ENCODE measurements around the gene GRM7.

The GRM7 gene

GRCh38 chr3:7787871-7788828 is 927.2 kb downstream of the GRM7 start:
- TF ChIP-seq FOXP2 (optimal IDR thresholded peaks at IDR 0.05; ENCODE audit: borderline replicate concordance, extremely low read depth, extremely low read length, insufficient read depth) = no peak
- no peak for TF ChIP-seq REST (IDR thresholded peaks at IDR 0.05; ENCODE audit: insufficient read depth in 1 of 2, low read depth in 2 of 2, low read length in 2 of 2)

- TF ChIP-seq POLR2AphosphoS5 (IDR thresholded peaks at IDR 0.05; ENCODE audit: low read depth, low read length) (no peak), REST (IDR thresholded peaks at IDR 0.05; ENCODE audit: insufficient read depth in 1 of 2, low read depth in 2 of 2, low read length in 2 of 2) (no peak), TAF1 (IDR thresholded peaks at IDR 0.05; ENCODE audit: borderline replicate concordance, insufficient read depth, low read length) (no peak), FOXP2 (optimal IDR thresholded peaks at IDR 0.05; ENCODE audit: borderline replicate concordance, extremely low read depth, extremely low read length, insufficient read depth) (no peak), SIN3A (IDR thresholded peaks at IDR 0.05; ENCODE audit: borderline replicate concordance, insufficient read depth, low read length) (no peak)
These were observed 928.0 kb downstream of the GRM7 start for GRCh38 chr3:7788881-7789280.

- TF ChIP-seq FOXP2 (optimal IDR thresholded peaks at IDR 0.05; ENCODE audit: borderline replicate concordance, extremely low read depth, extremely low read length, insufficient read depth) (no peak), POLR2AphosphoS5 (IDR thresholded peaks at IDR 0.05; ENCODE audit: low read depth, low read length) (no peak), SIN3A (IDR thresholded peaks at IDR 0.05; ENCODE audit: borderline replicate concordance, insufficient read depth, low read length) (no peak)
These were observed 928.4 kb downstream of the GRM7 start for GRCh38 chr3:7789324-7789723.

- TF ChIP-seq POLR2AphosphoS5 (IDR thresholded peaks at IDR 0.05; ENCODE audit: low read depth, low read length) = no peak
- no peak for TF ChIP-seq FOXP2 (optimal IDR thresholded peaks at IDR 0.05; ENCODE audit: borderline replicate concordance, extremely low read depth, extremely low read length, insufficient read depth)
- TF ChIP-seq TAF1 (IDR thresholded peaks at IDR 0.05; ENCODE audit: borderline replicate concordance, insufficient read depth, low read length) = no peak
- no peak for TF ChIP-seq REST (IDR thresholded peaks at IDR 0.05; ENCODE audit: insufficient read depth in 1 of 2, low read depth in 2 of 2, low read length in 2 of 2)
- TF ChIP-seq SIN3A (IDR thresholded peaks at IDR 0.05; ENCODE audit: borderline replicate concordance, insufficient read depth, low read length) = no peak
These were observed 929.2 kb downstream of the GRM7 start for GRCh38 chr3:7790141-7790540.

Data from PFSK-1 (cell line).